Anterior cingulate cortex (tissue), 58 donors: ENCODE data around the gene MRFAP1L1.

ENCODE experiments used
- DNase-seq, 58 donors: peaks; one replicate each; lab custom pipeline; 2025; lab: John Stamatoyannopoulos, UW

MRFAP1L1 gene

GRCh38 chr4:6693231-6694176 is 16.2 kb downstream of the MRFAP1L1 start, which contains the start of gene S100P:
S100P (plus strand) TSS chr4:6693878; CDS start chr4:6693933, 55 bp downstream.
- DNase-seq, result no peak

DNA sequence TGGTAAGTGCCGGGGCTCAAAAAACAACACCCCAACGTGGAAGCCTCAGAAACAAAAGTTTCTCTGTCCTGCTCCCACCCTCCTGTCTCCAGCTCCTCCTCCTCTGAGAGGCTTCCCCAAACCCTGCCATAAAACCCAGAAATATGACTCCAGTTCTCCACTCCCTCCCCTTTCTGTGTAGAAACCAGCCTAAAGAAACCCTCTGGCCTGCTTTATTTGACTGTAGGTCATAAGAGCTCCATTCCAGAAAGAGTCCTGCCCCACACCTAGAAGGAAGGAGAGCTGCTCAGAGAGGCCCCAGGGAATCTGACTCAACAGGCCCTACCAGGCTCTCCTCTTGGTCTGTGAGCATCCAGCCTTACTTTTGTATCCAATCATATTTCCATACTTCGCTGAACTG is 16.9 kb downstream of the MRFAP1L1 start:
- no peak for DNase-seq

GRCh38 chr4:6692379-6692778 is 17.3 kb downstream of the MRFAP1L1 start:
- no peak for DNase-seq

DNA sequence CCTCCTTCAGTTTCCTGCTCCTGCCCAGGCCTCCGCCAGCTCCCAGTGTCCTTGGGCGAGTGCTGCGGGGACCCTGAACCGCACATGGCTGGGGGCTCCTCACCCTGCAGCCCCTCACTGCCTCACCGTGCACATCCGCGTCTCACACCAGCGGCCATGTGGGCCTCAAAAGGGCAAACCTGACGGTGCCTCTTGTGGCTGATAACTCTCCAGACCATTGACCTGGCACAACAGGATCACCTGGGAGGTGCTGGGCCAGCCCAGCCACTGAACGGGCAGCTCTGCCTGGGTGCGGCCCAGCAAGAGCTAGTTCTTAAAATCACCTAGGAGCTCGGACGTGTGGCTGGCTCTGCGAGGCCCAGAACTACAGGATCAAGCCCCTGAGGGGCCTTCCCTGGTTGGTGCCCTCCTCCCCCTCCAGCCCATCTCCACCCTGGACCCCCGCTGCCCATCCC is 20.1 kb downstream of the MRFAP1L1 start:
- no peak for DNase-seq

DNA sequence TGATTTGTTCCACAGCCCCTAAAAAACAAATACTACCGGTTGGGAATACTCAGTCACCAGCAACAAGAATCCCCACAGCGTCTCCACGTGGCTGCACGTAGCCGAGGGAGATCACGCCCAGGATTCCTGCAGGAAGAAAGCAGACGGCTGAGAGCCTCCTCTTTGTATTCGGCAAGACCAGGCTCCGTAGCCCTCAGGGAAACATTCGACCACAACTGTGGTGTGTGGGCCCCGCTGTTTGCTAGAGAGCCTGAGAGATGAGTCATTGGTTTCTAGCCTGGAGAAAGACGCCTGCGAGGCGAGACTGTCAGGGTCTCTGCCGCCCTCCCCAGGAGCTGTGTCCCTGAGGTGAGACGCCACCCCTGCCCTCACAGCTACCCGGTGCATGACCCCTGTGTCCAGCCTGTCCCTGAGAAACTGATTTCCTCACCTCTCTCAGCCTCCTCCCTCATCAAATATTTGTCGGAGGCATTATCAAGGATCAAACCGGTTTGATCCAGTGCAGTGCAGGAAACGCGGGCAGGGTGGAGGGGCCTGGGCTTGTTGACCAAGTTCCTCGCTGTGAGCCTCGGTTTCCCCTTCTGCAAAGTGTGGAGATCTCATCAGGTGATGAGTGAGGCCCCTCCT is 20.7 kb downstream of the MRFAP1L1 start:
- peak in 18 of 58 donors; percentile 9 to 59 (median 26) for DNase-seq

DNA sequence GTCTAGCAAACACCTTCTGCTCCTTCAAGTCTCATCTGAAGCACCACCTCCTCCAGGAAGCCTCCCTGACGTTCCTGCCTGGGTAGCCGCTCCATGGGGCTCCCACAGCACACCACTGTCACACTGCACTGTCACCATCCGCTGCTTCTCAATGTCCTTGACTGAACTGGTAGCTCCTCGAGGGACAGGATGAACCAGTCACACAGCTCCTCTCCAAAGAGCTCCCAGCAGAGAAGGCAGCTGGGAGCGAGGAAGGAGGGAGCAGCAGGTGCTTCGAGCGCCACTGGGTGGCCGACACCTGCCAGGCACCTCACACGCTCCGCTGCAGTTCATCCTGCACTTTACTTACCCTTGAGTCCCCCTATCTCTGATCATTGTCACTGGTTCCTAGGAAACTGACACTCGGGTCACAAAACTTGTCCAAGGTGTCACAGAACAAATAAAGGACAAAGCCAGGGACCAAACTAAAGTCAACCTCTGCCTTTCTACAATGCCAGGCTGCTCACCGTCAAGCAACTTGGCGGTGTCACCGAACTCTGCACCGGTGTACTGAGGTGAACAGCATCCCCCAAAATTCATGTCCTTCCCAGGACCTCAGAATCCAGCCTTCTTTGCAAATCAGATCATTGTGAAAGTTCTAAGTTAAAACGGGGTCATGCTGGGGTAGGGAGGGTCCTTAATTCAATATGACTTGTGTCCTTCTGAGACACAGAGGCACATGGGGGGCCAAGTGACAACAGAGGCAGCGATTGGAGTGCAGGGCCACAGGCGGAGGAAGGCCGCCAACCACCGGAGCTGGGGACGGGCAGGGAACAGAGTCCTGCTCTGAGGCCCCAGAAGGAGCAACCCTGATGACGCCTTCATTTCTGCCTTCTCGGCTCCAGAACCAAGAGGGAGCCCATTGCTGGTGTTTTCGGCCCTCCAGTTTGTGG is 21.5 kb downstream of the MRFAP1L1 start:
- DNase-seq, result no peak

DNA sequence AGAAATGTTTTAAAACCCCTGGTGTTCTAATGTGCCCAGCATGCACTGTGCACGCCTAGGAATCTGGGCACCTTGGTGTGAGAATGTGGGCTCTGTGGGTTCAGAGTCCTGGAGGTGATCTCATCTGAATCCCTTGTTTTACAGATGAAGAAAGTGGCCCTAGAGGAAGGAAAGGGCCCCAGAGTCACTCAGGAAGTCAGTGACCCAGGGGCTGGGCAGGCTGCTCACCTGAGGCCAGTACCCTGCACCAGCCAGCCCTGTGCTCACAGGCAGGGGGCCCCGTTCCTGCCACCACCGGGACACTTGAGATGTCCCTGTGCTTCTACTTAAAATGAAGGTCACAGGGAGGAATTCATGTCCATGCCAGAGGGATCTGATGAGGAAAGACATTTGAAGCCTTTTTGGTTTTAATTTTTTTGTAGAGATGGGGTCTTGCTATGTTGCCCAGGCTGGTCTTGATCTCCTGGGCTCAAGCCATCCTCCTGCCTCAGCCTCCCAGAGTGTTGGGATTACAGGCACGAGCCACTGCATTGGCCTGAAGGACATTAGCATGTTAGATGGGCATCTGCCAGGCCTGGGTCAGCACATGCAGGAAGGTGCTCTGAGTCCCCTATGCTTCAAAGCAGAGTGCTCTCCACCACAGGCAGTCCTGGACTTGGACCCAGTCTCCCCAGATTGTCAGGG is 23.4 kb downstream of the MRFAP1L1 start:
- DNase-seq, result no peak

GRCh38 chr4:6684656-6685055 is 25.0 kb downstream of the MRFAP1L1 start:
- no peak for DNase-seq

GRCh38 chr4:6682862-6683590 is 26.6 kb downstream of the MRFAP1L1 start:
- DNase-seq, result no peak

- DNase-seq, result no peak
Measured at GRCh38 chr4:6681191-6681590, 28.5 kb downstream of the MRFAP1L1 start.

GRCh38 chr4:6680372-6681034 is 29.2 kb downstream of the MRFAP1L1 start:
- DNase-seq, result no peak

DNA sequence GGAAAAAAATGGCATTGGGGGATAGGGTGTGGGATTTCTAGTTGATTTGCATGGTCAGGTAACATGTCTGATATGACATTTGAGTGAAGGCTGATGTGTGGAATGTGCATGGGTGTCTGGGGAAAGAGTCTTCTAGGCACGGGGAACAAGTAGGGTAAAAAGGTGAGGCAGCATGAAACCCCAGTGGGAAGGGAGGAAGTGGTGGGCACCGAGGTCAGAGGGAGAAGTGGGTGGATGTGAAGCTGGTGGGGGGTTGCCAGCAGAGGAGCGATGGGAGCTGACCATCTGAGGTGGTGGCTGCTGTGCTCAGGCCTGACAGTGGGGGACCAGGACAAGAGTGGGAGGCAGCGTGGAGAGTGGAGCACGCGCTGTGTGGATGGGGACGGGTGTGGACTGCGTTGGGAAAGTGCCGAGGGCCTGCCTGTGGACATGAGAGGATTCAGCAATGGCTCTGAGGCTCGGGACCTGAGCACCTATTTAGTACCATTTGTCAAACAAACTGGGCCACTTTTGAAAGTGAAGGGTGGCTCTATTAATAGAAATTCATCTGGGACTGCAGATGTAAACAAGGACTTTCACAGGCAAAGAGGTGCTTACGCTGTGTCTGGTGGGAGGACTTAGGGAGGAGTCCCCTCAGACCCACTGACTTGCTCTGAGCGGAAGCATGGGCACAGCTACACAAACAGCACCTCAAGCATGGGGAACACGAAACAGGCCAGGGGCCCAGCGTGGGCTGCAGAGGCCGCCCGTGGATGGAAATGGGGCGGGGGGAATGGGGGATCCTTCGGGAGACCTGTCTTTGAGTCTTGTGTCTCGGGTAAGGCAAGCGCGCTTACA is 32.7 kb downstream of the MRFAP1L1 start:
- no peak for DNase-seq

- DNase-seq, result peak in 3 of 58 donors; percentile 4 to 41 (median 22)
Measured at GRCh38 chr4:6674500-6675149, 35.0 kb downstream of the MRFAP1L1 start.

- DNase-seq, result peak; percentile 52 to 97 (median 91)
Measured at GRCh38 chr4:6673660-6674499, 35.8 kb downstream of the MRFAP1L1 start.

- DNase-seq, result peak in 17 of 58 donors; percentile 26 to 67 (median 38)
Measured at GRCh38 chr4:6673191-6673659, 36.4 kb downstream of the MRFAP1L1 start.
